Suprapubic skin (tissue), 4 donors: Measurements from ENCODE around the gene DIABLO.

ENCODE experiments used
- CTCF ChIP-seq, 2 donors: fragments of 200-600 bp in 1 of 2; fragments of 450-650 bp in 1 of 2; sonication (generic) in 1 of 2; IDR thresholded peaks; one replicate each; pipeline ENCODE4 v1.5.1; 2016 to 2019; ENCODE audit warnings: antibody characterized with exemption in 2 of 2, mild to moderate bottlenecking in 1 of 2, moderate library complexity in 1 of 2
- EP300 ChIP-seq: sonication (generic); formaldehyde crosslinking; IDR thresholded peaks from one replicate; pipeline ENCODE4 v1.6.1; 2017; ENCODE audit warnings: antibody characterized with exemption
- POLR2A ChIP-seq, 2 donors: fragments of 450-650 bp; IDR thresholded peaks; one replicate each; pipeline ENCODE4 v1.6.1; 2017; ENCODE audit warnings: antibody characterized with exemption in 2 of 2, mild to moderate bottlenecking in 2 of 2, moderate library complexity in 2 of 2
- POLR2AphosphoS5 ChIP-seq, 3 donors: sonication (generic); formaldehyde crosslinking; IDR thresholded peaks; one replicate each; pipeline ENCODE4 v1.6.1; 2017; ENCODE audit warnings: antibody characterized with exemption in 3 of 3

- no peak for TF ChIP-seq CTCF (IDR thresholded peaks at IDR 0.05)
- TF ChIP-seq EP300, result no peak
- TF ChIP-seq POLR2A (IDR thresholded peaks at IDR 0.05), result no peak
- TF ChIP-seq POLR2AphosphoS5 (IDR thresholded peaks at IDR 0.05), result no peak
Measured at GRCh38 chr12:122230798-122231197, 4.9 kb upstream of the DIABLO start.
